Stimulated activated CD8-positive, alpha-beta memory T cell treated with anti-CD3 and anti-CD28 coated beads, Interleukin-15, amount 100 ng/mL, for 24 hours (primary cell): ENCODE results near the gene CALN1.

ENCODE experiments used
- DNase-seq: peaks from one replicate; pipeline ENCODE4 v3.0.0-alpha.2; 2020; ENCODE audit warnings: low read depth

CALN1 gene

GRCh38 chr7:71793251-71793650 is 618.9 kb downstream of the CALN1 start:
- no peak for DNase-seq

DNA sequence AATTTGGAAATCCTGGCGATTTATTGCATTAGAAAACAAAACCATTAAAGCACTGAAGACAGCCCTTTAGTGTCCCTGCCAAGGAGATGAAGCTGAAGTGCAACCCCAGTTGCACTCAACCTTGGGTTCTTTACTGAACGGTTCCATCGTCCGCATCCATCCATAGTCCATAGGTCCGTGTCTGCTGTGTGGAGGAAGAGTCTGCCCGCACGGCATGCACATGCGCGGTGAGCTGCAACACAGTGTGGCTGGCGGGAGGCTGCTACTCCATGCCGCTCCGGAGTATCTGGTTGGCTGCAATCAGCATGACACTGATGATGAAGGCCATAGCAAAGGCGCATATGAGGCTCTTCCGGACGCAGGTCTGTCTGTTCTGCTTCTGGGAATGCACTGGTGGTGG is 624.6 kb downstream of the CALN1 start:
- DNase-seq = no peak

DNA sequence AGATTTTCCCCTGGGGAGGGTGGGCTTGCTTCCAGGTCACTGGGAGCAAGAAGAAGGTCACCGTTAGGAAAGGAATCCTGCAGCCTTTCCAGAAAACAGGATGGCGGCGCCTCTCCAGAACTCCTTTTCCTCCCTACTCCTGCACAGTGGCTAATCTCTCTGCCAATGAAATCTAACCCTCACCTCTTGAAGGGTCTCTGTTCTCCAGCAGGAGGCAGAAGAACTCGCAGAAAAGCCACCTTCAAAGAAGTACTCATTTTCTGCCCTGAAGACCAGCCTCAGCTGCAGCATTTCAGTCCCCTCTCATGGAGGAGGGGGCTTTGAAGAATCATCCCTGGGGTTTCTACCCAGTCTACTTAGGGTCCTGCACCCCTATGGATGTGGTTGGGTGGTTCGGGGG is 626.9 kb downstream of the CALN1 start:
- no peak for DNase-seq

GRCh38 chr7:71784781-71785180 is 627.4 kb downstream of the CALN1 start:
- no peak for DNase-seq

GRCh38 chr7:71784180-71784579 is 628.0 kb downstream of the CALN1 start:
- no peak for DNase-seq

DNA sequence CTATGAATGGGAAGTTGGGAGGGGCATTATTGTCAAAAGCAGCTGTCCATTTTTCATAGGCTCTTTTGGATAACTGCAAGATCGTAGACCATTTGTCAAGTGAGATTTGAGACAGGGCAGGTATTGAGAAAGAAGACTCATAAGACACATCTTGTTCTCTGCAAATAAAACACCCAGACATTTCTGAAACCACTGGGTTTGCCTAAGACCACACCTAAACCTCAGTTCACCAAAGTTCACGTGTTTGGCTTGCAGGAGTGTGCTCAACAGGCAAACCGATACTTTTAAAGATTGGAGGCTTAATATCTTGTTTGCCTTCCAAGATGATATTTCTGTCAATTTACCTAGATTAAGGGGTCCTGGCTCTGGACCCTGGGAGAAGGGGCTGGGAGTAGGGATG is 628.4 kb downstream of the CALN1 start:
- DNase-seq = no peak

DNA sequence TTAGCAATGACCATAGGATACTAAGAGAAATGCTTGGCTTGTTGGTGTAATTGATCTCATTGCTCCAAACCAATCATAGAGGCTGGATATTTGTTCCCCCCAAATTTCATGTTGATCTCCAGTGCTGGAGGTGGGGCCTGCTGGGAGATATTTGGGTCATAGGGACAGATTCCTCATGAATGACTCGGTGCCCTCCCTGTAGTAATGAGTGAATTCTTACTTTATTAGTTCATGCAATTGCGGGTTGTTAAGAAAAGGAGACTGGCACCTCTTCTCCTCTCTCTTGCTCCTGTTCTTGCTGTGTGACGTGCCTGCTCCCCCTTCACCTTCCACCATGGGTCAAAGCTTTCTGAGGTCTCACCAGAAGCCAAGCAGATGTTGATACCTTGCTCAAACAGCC is 630.1 kb downstream of the CALN1 start:
- no peak for DNase-seq

- no peak for DNase-seq
These were observed 631.9 kb downstream of the CALN1 start for GRCh38 chr7:71780282-71780681.

DNA sequence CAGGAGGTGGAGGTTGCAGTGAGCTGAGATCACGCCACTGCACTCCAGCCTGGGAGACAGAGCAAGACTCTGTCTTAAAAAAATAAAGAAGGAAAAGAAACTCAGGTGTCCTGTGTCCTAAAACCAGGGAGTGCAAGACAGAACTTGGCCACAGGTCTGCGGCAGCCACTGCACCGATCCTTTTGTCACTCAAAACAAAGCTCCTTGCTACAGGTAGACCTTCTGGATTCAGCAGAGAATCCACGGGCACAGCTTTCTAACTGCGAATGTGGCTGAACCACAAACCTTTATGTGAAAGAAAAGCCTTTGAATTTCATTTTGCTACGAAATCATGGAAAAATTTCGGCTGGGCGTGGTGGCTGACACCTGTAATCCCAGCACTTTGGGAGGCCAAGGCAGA is 634.9 kb downstream of the CALN1 start:
- DNase-seq = no peak

- DNase-seq = no peak
These were observed 635.4 kb downstream of the CALN1 start for GRCh38 chr7:71776726-71777125.

DNA sequence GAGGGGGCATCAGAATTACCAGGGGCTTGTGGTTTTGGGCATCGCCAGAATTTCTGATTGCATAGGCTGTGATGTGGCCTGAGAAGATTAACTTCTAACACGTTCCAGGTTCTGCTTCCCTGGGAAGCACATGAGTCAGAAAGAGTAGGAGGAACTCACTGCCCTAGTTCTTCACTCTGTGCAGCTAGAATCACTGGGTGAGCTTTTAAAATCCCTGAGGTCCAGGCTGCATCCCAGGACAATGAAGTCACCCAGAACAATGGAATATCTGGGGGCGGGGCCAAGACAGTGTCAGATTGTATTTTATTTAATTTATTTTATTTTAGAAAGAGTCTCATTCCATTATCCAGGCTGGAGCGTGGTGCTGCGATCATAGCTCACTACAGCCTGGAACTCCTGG is 636.5 kb downstream of the CALN1 start:
- no peak for DNase-seq

DNA sequence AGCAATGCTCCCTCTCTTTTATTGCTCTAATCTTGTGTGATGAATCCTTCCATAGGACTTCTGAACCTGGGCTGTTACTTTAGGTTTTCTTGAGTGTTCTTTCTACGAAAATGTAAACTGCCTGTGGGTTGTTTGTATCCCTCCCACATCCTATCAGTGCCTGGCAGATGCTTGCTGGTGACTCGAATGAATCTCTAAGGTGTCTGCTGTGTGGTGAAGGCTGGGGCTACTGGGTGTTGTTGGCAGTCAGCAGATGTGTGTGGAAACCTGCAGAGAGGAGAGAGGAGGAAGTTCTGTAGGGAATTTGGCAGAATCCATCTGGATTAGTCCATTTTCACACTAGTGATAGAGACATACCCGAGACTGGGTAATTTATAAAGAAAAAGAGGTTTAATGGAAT is 639.4 kb downstream of the CALN1 start:
- no peak for DNase-seq

DNA sequence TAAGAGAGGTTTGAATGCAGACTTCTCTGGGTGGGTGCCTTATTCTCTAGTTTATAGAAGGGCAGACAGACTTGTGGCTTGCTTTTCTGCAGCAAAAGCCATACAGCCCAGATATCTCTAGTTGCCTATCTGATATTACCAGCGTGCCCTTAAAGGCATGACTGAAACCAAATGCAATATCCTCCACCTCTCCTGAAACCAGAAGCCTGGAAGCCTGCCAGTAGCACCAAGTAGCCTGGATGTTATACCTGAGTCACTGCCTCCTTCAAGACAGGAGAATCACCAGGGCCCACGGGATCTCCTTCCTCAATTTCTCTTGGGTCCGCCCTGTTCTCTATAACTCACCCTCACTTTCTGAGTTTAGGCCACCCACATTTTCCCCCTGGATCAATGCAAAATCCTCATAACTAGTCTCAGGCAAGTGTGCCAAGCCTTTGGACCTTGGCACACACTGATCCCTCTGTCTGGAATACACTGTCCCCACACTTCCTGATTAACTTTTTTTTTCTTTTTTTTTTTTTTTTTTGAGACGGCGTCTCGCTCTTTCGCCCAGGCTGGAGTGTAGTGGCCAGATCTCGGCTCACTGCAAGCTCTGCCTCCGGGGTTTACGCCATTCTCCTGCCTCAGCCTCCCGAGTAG is 641.8 kb downstream of the CALN1 start:
- no peak for DNase-seq

GRCh38 chr7:71769326-71769725 is 642.8 kb downstream of the CALN1 start:
- DNase-seq = no peak

DNA sequence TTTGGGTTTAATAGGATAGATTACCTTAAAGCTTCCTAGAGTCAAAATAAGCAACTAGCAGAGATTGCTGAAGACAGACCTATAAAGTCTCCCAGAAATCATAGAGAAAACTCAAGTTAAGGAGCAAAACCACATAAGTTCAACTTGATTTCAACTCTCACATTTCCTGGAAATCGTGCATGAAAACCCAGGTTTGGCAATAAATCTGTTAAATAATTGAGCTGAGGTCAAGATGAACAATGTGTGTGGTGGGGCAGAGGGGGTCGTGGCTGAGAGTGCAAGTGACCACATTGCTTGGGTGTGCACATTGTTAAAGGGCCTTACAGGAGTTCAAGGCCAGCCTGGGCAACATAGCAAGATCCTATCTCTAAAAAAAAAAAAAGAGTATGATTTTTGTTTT is 643.7 kb downstream of the CALN1 start:
- DNase-seq = no peak

- no peak for DNase-seq
These were observed 646.1 kb downstream of the CALN1 start for GRCh38 chr7:71766016-71766415.

DNA sequence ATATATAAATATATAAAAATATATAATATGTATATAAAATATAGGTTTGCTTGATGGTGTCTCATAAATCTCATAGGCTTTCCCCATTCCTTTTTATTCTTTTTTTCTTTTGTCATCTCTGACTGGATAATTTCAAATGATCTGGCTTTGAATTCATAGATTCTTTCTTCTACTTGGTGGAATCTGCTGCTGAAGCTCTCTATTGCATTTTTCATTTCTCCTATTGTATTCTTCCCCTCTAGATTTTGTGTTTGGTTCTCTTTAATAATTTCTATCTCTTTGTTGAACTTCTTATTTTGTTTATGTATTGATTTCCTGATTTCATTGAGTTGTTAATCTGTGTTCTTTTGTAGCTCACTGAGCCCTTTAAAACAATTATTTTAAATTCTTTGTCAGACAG is 650.8 kb downstream of the CALN1 start:
- DNase-seq = no peak

- DNase-seq = no peak
These were observed 657.3 kb downstream of the CALN1 start for GRCh38 chr7:71754828-71755227.

DNA sequence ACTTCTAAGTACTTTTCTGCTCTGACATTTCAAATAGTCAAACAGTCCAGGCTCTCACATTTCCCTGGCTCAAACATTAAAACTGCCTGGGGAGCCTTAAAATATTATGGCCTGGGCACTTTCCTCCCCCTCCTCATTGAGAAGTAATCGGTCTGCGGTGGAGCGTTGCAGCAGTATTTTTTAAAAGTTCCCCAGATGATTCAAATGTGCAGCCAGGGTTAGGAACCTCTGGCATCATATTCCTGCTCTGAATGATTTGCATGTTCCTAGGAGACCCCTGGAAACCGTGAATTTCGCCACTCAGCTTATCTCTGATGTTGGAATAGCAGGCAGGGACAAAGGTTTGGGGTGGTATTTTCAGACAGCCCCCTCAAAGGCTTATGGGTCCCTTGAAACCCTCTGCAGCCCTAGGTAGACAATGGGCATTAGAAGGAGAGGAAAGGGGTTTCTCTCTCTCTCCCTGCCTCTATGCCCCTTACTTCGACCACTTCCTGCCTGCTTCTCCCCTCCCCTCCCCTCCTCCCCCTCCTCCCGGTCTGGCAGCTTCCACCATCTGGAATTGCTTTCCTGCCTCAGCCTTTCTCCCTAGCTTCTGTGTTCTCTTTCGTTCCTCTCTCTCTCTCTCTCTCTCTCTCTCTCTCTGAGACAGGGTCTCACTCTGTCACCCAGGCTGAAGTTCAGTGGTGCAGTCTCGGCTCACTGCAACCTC is 658.0 kb downstream of the CALN1 start:
- DNase-seq = no peak

DNA sequence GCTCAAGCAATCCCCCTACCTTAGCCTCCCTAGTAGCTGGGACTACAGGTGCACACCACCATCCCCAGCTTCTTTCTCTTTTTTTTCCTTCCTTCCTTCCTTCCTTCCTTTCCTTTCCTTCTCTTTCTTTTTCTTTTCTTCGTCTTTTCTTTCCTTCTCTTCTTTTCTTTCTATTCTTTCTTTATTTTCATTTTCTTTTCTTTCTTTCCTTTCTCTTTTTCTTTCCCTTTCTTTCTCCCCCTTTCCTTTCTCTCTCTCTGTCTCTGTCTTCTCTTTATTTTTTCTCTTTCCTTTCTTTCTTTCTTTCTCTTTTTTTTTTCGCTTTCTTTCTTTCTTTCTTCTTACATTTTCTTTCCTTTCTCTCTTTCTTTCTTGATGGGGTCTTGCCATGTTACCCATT is 658.9 kb downstream of the CALN1 start:
- no peak for DNase-seq

- DNase-seq = peak; percentile 15
These were observed 659.8 kb downstream of the CALN1 start for GRCh38 chr7:71752171-71752935.

GRCh38 chr7:71750290-71750689 is 661.8 kb downstream of the CALN1 start:
- no peak for DNase-seq

DNA sequence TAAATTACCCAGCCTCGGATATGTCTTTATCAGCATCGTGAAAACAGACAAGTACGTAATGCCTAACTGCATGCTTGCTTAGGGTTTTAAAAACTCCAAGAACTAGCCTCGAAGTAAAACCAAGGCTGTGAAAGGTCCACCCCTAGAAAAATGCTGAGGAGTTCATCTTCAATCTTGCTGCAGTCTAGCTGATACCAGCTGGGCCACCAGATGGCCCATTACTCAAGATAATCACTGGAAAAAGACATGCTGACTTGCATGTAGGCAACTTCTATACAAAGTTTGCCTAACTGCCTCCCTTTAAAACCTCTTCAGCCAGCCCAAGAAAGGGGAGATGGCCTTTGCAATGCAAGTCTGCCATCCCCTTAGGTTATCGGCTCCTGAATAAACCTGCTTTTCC is 666.1 kb downstream of the CALN1 start:
- no peak for DNase-seq
